ENCODE results near the gene FOXP4. TPM values are rescaled to one million over a fixed set of nuclear protein-coding genes. Genes with fewer than 3 reads are reported as not detected.

FOXP4 gene
- total and polyA plus RNA-seq, 2 of the 13 experiments (the other 11 are each of a cell fraction or from before 2014, with no cell fraction given) = 11.0 to 12.4 TPM

GRCh38 chr6:41502917-41503671 is 43.1 kb upstream of the FOXP4 start (continued):
- TF ChIP-seq ZNF513 (CRISPR knock-in tag; conservative IDR thresholded peaks at IDR 0.05) (no peak), PCBP1 (IDR thresholded peaks at IDR 0.05; ENCODE audit: borderline replicate concordance, low read depth, low read length) (no peak), ZNF431 (CRISPR knock-in tag; IDR thresholded peaks at IDR 0.05; ENCODE audit: borderline replicate concordance, low read depth) (no peak), ATRX (CRISPR knock-in tag; IDR thresholded peaks at IDR 0.05; ENCODE audit: borderline replicate concordance) (no peak), KIAA2018 (CRISPR knock-in tag; IDR thresholded peaks at IDR 0.05; ENCODE audit: borderline replicate concordance) (no peak), ZSCAN12 (CRISPR knock-in tag; IDR thresholded peaks at IDR 0.05) (no peak), SNAI1 (CRISPR knock-in tag; IDR thresholded peaks at IDR 0.05; ENCODE audit: borderline replicate concordance) (0 out of 2 replicates have a peak, but pooled peaks have one; percentile 35), HDAC1 (CRISPR knock-in tag; IDR thresholded peaks at IDR 0.05) (peak; percentile 77), WIZ (CRISPR knock-in tag; IDR thresholded peaks at IDR 0.05) (no peak), ATF7-NPFF (CRISPR knock-in tag; IDR thresholded peaks at IDR 0.05; ENCODE audit: low read depth) (peak; percentile 54; the same call in 1 of the 2 replicates), SIN3B (IDR thresholded peaks at IDR 0.05; ENCODE audit: low read length) (no peak), TRAFD1 (CRISPR knock-in tag; IDR thresholded peaks at IDR 0.05; ENCODE audit: borderline replicate concordance) (no peak), KLF13 (CRISPR knock-in tag; IDR thresholded peaks at IDR 0.05) (no peak), ZNF552 (CRISPR knock-in tag; IDR thresholded peaks at IDR 0.05; ENCODE audit: borderline replicate concordance) (no peak), HES4 (CRISPR knock-in tag; IDR thresholded peaks at IDR 0.05; ENCODE audit: borderline replicate concordance) (no peak), ZNF367 (CRISPR knock-in tag; IDR thresholded peaks at IDR 0.05; ENCODE audit: borderline replicate concordance) (no peak), U2AF2 (IDR thresholded peaks at IDR 0.05; ENCODE audit: low read depth, low read length) (no peak), KDM2A (CRISPR knock-in tag; IDR thresholded peaks at IDR 0.05; ENCODE audit: borderline replicate concordance, low read depth) (peak; percentile 66; the same call in 1 of the 2 replicates)

Data from HepG2 (cell line).